ENCODE measurements around the gene BTNL8.

Gene BTNL8

DNA sequence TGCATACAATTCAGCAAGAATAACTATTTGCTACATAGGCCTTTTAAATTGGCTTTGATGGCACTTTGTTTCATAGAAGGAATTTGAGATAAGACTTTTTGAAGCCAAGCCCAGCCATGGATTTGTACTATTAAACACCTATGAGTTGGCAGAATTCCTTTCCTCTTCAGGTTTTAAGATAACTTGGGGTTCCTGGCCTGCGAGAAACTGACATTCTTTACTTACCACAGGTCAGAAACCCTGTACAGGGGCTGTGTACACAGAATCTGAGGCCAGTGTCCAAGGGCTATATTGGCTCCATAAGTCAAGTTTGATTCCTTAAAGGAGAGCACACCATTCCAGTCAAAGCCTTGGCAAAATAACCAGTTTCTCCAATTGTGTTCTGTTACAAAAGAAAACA is 78.9 kb downstream of the BTNL8 start:
- H3K4me3 ChIP-seq (ENCODE audit: low read depth in 1 of 2, low read length in 2 of 2): no peak overlapping the region

DNA sequence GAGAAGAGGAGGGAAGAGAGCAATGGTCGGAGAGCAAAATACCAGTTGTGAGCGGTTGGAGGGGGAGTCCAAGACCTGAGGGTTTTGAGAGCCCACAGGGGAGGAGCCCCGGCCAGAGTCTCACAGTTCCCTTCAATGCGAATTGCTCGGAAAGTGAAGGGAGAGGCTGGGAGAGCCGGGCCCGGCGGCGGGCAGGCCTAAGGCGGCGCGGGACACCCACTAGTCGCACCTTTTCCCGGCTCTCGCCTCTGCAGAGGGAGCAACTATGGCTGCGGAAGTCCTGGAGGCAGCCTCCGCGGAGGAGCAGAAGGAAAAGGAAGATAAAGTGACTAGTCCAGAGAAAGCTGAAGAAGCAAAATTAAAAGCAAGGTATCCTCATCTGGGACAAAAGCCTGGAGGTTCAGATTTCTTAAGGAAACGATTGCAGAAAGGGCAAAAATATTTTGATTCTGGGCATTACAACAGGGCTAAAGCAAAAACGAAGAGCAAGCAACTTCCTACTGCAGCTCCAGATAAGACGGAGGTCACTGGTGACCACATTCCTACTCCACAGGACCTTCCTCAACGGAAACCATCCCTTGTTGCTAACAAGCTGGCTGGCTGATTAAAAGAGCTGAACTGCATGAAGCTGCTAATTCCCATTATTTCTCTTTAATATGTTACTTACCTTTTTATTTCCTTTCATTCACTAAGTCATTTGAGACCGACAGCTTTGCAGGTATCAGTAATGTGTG is 83.2 kb downstream of the BTNL8 start:
- no peak for DNase-seq
- no peak overlapping the region for H2AFZ ChIP-seq (ENCODE audit: low read depth, low read length)
- ATAC-seq (ENCODE audit: insufficient read depth, low read depth): no peak
- H3K4me2 ChIP-seq (ENCODE audit: insufficient read depth, low read length): no peak overlapping the region
- H3K27me3 ChIP-seq (ENCODE audit: insufficient read depth, low read length, poor library complexity): no peaks in the 10 kb centered on the region
- H3K9ac ChIP-seq (ENCODE audit: low read depth, low read length): no peak overlapping the region
- TF ChIP-seq, protein P1, sequence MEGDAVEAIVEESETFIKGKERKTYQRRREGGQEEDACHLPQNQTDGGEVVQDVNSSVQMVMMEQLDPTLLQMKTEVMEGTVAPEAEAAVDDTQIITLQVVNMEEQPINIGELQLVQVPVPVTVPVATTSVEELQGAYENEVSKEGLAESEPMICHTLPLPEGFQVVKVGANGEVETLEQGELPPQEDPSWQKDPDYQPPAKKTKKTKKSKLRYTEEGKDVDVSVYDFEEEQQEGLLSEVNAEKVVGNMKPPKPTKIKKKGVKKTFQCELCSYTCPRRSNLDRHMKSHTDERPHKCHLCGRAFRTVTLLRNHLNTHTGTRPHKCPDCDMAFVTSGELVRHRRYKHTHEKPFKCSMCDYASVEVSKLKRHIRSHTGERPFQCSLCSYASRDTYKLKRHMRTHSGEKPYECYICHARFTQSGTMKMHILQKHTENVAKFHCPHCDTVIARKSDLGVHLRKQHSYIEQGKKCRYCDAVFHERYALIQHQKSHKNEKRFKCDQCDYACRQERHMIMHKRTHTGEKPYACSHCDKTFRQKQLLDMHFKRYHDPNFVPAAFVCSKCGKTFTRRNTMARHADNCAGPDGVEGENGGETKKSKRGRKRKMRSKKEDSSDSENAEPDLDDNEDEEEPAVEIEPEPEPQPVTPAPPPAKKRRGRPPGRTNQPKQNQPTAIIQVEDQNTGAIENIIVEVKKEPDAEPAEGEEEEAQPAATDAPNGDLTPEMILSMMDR (IDR thresholded peaks at IDR 0.05; ENCODE audit: borderline replicate concordance, extremely low read depth, low read length, poor library complexity, severe bottlenecking): no peak
- no peak for TF ChIP-seq EZH2 (IDR thresholded peaks at IDR 0.05; ENCODE audit: borderline replicate concordance, low read depth, low read length, severe bottlenecking)
- no peak overlapping the region for H3K4me3 ChIP-seq (ENCODE audit: low read depth in 1 of 2, low read length in 2 of 2)
- no peaks in the 10 kb centered on the region for H3K4me1 ChIP-seq (ENCODE audit: insufficient read depth, low read length)
- no peaks in the 10 kb centered on the region for H3K9me3 ChIP-seq (ENCODE audit: insufficient read depth, low read length, severe bottlenecking)
- H4K20me1 ChIP-seq (ENCODE audit: insufficient read depth, low read length): no peaks in the 10 kb centered on the region
- H3K27ac ChIP-seq (ENCODE audit: low read length): no peak overlapping the region
- no peaks in the 10 kb centered on the region for H3K36me3 ChIP-seq (ENCODE audit: insufficient read depth, low read length)
- H3K79me2 ChIP-seq (ENCODE audit: insufficient read depth, low read length): no peaks in the 10 kb centered on the region

More for the DNA sequence above, 78.9 kb downstream of the BTNL8 start:
- H4K20me1 ChIP-seq (ENCODE audit: insufficient read depth, low read length): no peaks in the 10 kb centered on the region
- DNase-seq (no peak), ATAC-seq (ENCODE audit: insufficient read depth, low read depth) (no peak)
- no peaks in the 10 kb centered on the region for H3K9me3 ChIP-seq (ENCODE audit: insufficient read depth, low read length, severe bottlenecking)
- H3K79me2 ChIP-seq (ENCODE audit: insufficient read depth, low read length): no peaks in the 10 kb centered on the region
- H3K36me3 ChIP-seq (ENCODE audit: insufficient read depth, low read length): no peaks in the 10 kb centered on the region
- no peaks in the 10 kb centered on the region for H3K4me1 ChIP-seq (ENCODE audit: insufficient read depth, low read length)
- H2AFZ ChIP-seq (ENCODE audit: low read depth, low read length): no peak overlapping the region
- no peak overlapping the region for H3K9ac ChIP-seq (ENCODE audit: low read depth, low read length)
- H3K27ac ChIP-seq (ENCODE audit: low read length): no peak overlapping the region
- H3K4me2 ChIP-seq (ENCODE audit: insufficient read depth, low read length): no peak overlapping the region
- H3K27me3 ChIP-seq (ENCODE audit: insufficient read depth, low read length, poor library complexity): no peaks in the 10 kb centered on the region
- TF ChIP-seq, protein P1 (IDR thresholded peaks at IDR 0.05; ENCODE audit: borderline replicate concordance, extremely low read depth, low read length, poor library complexity, severe bottlenecking): no peak
- no peak for TF ChIP-seq EZH2 (IDR thresholded peaks at IDR 0.05; ENCODE audit: borderline replicate concordance, low read depth, low read length, severe bottlenecking)

DNA sequence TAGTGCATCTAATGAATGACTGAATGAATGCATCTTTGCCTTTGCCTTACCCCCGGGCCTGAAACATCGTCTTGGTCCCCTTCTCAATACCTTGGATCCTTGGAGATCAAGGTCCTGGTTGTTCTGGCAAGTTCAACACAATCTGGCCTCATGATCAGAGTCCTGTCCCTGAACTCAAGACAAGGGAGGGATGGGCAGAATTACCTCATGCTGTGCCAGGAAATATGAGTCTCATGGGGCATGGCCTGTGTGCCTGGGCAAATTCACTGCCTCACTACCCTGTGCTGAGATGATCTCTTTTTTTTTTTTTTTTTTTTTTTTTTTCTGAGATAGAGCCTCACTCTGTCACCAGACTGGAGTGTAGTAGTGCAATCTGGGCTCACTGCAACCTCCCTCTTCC is 89.1 kb downstream of the BTNL8 start:
- Histone ChIP-seq H3K27ac (ENCODE audit: low read length) (no peak overlapping the region), H2AFZ (ENCODE audit: low read depth, low read length) (no peak overlapping the region), H3K9me3 (ENCODE audit: insufficient read depth, low read length, severe bottlenecking) (no peaks in the 10 kb centered on the region), H3K4me3 (ENCODE audit: low read depth in 1 of 2, low read length in 2 of 2) (no peak overlapping the region), H3K4me2 (ENCODE audit: insufficient read depth, low read length) (no peak overlapping the region), H4K20me1 (ENCODE audit: insufficient read depth, low read length) (no peaks in the 10 kb centered on the region), H3K36me3 (ENCODE audit: insufficient read depth, low read length) (no peaks in the 10 kb centered on the region), H3K4me1 (ENCODE audit: insufficient read depth, low read length) (no peaks in the 10 kb centered on the region), H3K27me3 (ENCODE audit: insufficient read depth, low read length, poor library complexity) (no peaks in the 10 kb centered on the region), H3K79me2 (ENCODE audit: insufficient read depth, low read length) (no peaks in the 10 kb centered on the region), H3K9ac (ENCODE audit: low read depth, low read length) (no peak overlapping the region)
- ATAC-seq (ENCODE audit: insufficient read depth, low read depth) (no peak), DNase-seq (no peak)
- TF ChIP-seq, protein P1 (IDR thresholded peaks at IDR 0.05; ENCODE audit: borderline replicate concordance, extremely low read depth, low read length, poor library complexity, severe bottlenecking): no peak
- no peak for TF ChIP-seq EZH2 (IDR thresholded peaks at IDR 0.05; ENCODE audit: borderline replicate concordance, low read depth, low read length, severe bottlenecking)

All from DND-41 (cell line).